ENCODE data around the gene LMBR1L. TPM values are rescaled to one million over a fixed set of nuclear protein-coding genes. Genes with fewer than 3 reads are reported as not detected.
A peak's percentile ranks its signal among the peaks of the same experiment; 100 is the strongest.

LMBR1L gene
- total RNA-seq, 1 donor from 2014 or later = 105 TPM

- Mint-ChIP-seq H3K9me3 (no peaks in the 10 kb centered on the region), H3K27ac (no peak overlapping the region), H3K27me3 (no peaks in the 10 kb centered on the region), H3K36me3 (peaks cover 22% of the 10 kb centered on the region), H3K4me3 (no peak overlapping the region), H3K4me1 (ENCODE audit: unreplicated experiment) (peaks cover 36% of the 10 kb centered on the region)
- DNase-seq (ENCODE audit: extremely low spot score, unreplicated experiment) = no peak
- no peak for TF ChIP-seq CTCF (conservative IDR thresholded peaks at IDR 0.05)
Measured at GRCh38 chr12:49054524-49054923, 56.1 kb downstream of the LMBR1L start.

- H3K27ac Mint-ChIP-seq = no peak overlapping the region
- DNase-seq (ENCODE audit: extremely low spot score, unreplicated experiment) = no peak
- H3K9me3 Mint-ChIP-seq = no peaks in the 10 kb centered on the region
- H3K4me3 Mint-ChIP-seq = no peak overlapping the region
- H3K27me3 Mint-ChIP-seq = no peaks in the 10 kb centered on the region
- no peak for TF ChIP-seq CTCF (conservative IDR thresholded peaks at IDR 0.05)
- peaks cover 36% of the 10 kb centered on the region for H3K4me1 Mint-ChIP-seq (ENCODE audit: unreplicated experiment)
- H3K36me3 Mint-ChIP-seq = peaks cover 22% of the 10 kb centered on the region
Measured at GRCh38 chr12:49054096-49054495, 56.6 kb downstream of the LMBR1L start.

- Mint-ChIP-seq H3K4me3 (no peak overlapping the region), H3K9me3 (no peaks in the 10 kb centered on the region), H3K36me3 (peaks cover 31% of the 10 kb centered on the region), H3K27me3 (no peaks in the 10 kb centered on the region), H3K27ac (no peak overlapping the region), H3K4me1 (ENCODE audit: unreplicated experiment) (peaks cover 30% of the 10 kb centered on the region)
- DNase-seq (ENCODE audit: extremely low spot score, unreplicated experiment) = no peak
- TF ChIP-seq CTCF (conservative IDR thresholded peaks at IDR 0.05) = peak; percentile 35
Measured at GRCh38 chr12:49052451-49053208, 58.0 kb downstream of the LMBR1L start.

GRCh38 chr12:49051777-49052438, 58.7 kb downstream of the LMBR1L start:
- no peaks in the 10 kb centered on the region for H3K27me3 Mint-ChIP-seq
- DNase-seq (ENCODE audit: extremely low spot score, unreplicated experiment) = no peak
- no peak overlapping the region for H3K27ac Mint-ChIP-seq
- H3K9me3 Mint-ChIP-seq = no peaks in the 10 kb centered on the region
- H3K36me3 Mint-ChIP-seq = peaks cover 27% of the 10 kb centered on the region
- H3K4me3 Mint-ChIP-seq = no peak overlapping the region
- TF ChIP-seq CTCF (conservative IDR thresholded peaks at IDR 0.05) = no peak
- peaks cover 23% of the 10 kb centered on the region for H3K4me1 Mint-ChIP-seq (ENCODE audit: unreplicated experiment)

DNA sequence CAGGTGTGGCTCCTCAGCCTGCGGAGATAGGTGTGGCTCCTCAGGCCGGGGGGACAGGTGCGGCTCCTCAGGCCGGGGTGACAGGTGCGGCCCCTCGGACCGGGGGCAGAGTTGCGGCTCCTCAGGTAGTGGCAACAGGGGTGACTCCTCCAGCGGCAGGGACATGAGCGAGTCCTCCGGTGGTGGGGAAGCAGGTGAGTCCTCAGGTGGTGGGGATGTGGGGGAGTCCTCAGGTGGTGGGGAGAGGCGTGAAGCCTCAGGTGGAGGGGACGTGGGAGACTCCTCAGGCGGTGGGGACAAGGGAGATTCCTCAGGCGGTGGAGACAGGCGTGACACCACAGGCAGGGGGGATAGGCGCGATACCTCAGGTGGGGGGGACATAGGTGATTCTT, 59.3 kb downstream of the LMBR1L start:
- Mint-ChIP-seq H3K27me3 (no peaks in the 10 kb centered on the region), H3K36me3 (peaks cover 27% of the 10 kb centered on the region), H3K27ac (no peak overlapping the region), H3K9me3 (no peaks in the 10 kb centered on the region), H3K4me1 (ENCODE audit: unreplicated experiment) (peaks cover 17% of the 10 kb centered on the region), H3K4me3 (no peak overlapping the region)
- TF ChIP-seq CTCF (conservative IDR thresholded peaks at IDR 0.05) = no peak
- DNase-seq (ENCODE audit: extremely low spot score, unreplicated experiment) = no peak

All from type B pancreatic cell (in vitro differentiated cells).